ENCODE data around the gene NF2.

Gene NF2

DNA sequence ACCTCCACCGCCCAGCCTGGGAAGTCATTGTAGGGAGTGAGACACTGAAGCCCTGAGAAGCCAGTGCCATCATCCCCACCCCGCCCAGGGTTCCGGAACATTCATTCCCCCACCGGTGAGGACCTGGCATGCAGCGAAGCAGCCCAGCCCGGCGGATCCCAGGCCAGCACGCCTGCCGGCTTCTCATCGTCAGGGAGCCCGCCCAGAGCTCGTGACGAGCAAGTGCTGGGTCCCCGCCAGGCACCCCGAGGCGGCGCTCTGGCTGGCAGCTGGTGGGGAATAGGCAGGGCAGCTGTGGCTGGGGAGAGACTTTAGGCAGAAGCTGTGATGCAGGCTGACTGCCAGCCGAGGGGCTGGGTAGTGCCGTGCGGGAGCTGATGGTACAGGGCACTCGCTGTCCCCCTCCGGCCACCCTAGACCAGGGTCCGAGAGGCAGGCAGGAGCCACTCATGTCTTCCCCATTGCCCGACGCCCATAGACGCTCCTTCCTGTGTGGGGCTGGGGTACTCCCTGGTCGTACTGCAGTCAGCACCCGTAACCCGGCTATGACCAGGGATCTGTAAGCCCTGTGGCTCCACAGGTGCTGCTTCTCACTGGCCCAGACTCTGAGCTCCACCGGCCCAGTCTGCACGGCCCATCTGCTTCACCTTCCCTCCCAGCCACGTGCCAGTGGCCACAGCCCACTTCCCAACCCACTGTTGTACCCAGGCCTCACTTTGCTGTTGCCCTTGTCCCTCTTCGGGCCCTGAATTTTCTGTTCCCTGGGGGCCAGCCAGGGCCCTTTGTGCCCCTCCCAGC is 91.9 kb downstream of the NF2 start:
- H3K4me3 ChIP-seq (ENCODE audit: low read depth, low read length): no peak overlapping the region
- no peak for DNase-seq (ENCODE audit: low read depth)
- TF ChIP-seq, protein P1, sequence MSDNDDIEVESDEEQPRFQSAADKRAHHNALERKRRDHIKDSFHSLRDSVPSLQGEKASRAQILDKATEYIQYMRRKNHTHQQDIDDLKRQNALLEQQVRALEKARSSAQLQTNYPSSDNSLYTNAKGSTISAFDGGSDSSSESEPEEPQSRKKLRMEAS (IDR thresholded peaks at IDR 0.05; ENCODE audit: low read depth, low read length): no peak
- TF ChIP-seq POLR2A (IDR thresholded peaks at IDR 0.05; ENCODE audit: extremely low read depth, insufficient read length) (no peak), MYC (IDR thresholded peaks at IDR 0.05; ENCODE audit: low read depth, low read length) (no peak)
- TF ChIP-seq, protein P2, sequence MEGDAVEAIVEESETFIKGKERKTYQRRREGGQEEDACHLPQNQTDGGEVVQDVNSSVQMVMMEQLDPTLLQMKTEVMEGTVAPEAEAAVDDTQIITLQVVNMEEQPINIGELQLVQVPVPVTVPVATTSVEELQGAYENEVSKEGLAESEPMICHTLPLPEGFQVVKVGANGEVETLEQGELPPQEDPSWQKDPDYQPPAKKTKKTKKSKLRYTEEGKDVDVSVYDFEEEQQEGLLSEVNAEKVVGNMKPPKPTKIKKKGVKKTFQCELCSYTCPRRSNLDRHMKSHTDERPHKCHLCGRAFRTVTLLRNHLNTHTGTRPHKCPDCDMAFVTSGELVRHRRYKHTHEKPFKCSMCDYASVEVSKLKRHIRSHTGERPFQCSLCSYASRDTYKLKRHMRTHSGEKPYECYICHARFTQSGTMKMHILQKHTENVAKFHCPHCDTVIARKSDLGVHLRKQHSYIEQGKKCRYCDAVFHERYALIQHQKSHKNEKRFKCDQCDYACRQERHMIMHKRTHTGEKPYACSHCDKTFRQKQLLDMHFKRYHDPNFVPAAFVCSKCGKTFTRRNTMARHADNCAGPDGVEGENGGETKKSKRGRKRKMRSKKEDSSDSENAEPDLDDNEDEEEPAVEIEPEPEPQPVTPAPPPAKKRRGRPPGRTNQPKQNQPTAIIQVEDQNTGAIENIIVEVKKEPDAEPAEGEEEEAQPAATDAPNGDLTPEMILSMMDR (IDR thresholded peaks at IDR 0.05; ENCODE audit: low read depth, low read length): no peak

DNA sequence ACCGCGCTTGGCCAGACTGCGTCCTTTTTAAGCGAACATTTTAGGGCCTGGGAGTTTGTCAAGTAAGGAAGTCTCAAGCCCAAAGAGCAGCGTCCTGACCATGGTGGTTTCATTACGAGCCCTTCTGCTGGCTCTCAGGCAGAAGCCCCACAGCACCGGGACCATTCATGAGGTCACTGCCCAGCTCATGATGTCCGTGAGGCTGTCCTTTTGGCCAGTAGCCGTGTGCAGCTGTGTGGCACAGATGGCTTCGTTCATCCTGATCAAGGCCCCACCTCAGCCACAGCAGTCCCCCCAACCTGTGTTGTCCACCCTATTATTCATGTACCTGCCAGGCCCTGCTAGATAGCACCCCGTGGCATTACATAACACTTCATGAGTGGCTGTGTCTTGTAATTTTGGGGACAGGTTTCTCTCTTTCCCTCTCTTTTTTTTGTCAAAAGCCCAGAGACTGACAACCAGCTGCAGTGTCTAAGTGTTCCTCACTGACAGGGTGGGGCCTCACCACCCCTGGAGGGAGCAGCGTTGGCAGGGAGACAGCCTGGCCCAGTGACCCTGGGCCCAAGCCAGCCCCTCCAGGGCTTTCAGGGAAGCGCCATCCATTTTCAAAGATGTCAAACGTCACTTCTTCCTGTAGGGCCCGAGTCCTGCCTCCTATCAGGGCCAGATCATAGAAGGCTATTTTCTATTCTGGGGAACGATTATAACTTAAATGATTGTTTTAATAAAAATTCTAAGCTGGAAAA is 94.6 kb downstream of the NF2 start:
- DNase-seq (ENCODE audit: low read depth): no peak
- no peak overlapping the region for H3K4me3 ChIP-seq (ENCODE audit: low read depth, low read length)
- TF ChIP-seq POLR2A (IDR thresholded peaks at IDR 0.05; ENCODE audit: extremely low read depth, insufficient read length): no peak
- TF ChIP-seq, protein P1 (IDR thresholded peaks at IDR 0.05; ENCODE audit: low read depth, low read length): no peak
- TF ChIP-seq MYC (IDR thresholded peaks at IDR 0.05; ENCODE audit: low read depth, low read length): no peak
- TF ChIP-seq, protein P2 (IDR thresholded peaks at IDR 0.05; ENCODE audit: low read depth, low read length): no peak

DNA sequence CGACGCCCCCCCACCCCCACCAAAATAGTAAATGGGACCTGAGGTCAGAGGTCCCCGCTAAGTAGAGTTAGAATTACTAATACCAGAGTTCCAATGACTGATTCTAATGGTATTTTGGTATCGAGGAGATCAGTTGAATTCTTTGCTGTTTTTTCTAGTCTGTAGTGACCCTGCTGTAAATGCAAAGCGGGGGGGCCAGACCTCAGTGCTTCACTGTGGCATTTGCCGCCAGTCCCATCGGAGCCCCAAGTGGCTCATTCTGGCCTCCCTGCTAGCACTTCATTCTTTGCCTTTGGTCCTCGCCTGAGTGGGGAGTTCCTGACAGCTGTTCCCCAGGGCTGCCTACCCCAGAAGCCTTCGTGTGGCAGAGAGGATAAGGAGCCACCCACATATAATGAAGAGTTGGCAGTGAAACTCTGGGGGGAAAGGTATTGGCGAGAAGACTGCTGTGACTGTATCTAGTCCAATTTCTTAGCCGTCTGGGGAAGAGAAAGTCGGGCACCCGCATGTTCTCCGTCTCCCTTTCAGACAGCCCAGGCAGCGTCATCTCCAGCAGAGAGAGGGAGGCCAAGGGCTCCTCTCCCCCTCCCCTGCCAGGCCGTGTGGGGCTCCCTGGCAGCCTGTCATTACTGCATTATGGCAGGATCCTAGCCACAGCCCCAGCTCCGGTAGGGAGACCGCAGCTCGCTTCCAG is 96.9 kb downstream of the NF2 start:
- TF ChIP-seq, protein P2 (IDR thresholded peaks at IDR 0.05; ENCODE audit: low read depth, low read length): no peak
- TF ChIP-seq POLR2A (IDR thresholded peaks at IDR 0.05; ENCODE audit: extremely low read depth, insufficient read length) (no peak), MYC (IDR thresholded peaks at IDR 0.05; ENCODE audit: low read depth, low read length) (no peak)
- TF ChIP-seq, protein P1 (IDR thresholded peaks at IDR 0.05; ENCODE audit: low read depth, low read length): no peak
- DNase-seq (ENCODE audit: low read depth): no peak
- no peak overlapping the region for H3K4me3 ChIP-seq (ENCODE audit: low read depth, low read length)

DNA sequence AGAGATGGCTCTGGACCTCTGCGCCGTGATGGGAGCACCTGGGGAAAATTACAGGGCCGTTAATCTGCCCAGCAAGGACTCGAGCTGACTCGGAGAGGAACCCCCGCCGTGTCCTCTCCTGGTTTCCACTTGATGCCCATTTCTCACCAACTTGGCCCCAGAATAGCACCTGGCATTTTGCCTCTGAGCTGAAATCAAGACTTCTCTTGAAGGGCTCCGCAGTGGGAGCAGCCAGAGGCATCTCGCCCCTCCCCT is 97.4 kb downstream of the NF2 start:
- H3K4me3 ChIP-seq (ENCODE audit: low read depth, low read length): no peak overlapping the region
- TF ChIP-seq, protein P1 (IDR thresholded peaks at IDR 0.05; ENCODE audit: low read depth, low read length): no peak
- TF ChIP-seq POLR2A (IDR thresholded peaks at IDR 0.05; ENCODE audit: extremely low read depth, insufficient read length): no peak
- no peak for TF ChIP-seq MYC (IDR thresholded peaks at IDR 0.05; ENCODE audit: low read depth, low read length)
- TF ChIP-seq, protein P2 (IDR thresholded peaks at IDR 0.05; ENCODE audit: low read depth, low read length): no peak
- no peak for DNase-seq (ENCODE audit: low read depth)

DNA sequence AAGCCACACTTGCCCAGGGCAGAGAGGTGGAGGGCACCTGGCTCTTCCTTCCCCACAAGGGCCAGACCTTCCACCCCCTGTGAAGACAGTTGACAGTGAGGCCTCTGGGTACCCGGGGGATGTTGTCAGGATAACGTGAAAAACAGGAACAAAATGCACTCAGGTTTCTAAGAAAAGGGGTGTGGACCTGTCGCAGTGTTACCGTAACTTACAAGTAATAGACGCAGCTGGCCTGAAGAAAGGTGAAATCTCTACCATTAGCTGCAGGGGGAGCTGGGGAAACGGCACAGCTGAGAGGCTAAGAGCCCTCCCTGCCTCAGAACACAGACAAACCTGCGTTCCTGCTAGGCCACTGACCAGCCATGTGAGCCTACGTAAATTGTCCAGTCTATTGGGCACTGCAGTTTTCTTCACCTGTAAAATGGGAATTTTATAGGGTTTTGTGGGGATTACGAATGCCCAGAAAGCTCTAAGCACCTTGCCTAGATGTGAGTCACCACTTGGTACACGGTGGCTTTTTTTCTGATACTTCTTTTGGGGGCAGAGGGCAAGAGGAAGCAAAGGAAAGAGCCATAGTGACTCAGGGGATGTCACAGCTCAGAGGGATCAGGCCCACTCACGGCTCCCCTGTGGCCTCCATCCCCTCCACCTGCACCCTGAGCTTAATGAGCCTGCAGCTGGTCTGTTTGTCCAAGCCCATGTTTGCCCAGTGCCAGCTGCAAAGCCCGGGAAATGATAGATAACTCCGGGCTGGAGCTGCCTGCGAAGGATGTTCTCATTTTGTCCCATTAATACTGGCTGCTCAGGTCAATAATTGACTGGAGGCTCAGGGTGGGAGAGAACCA is 97.9 kb downstream of the NF2 start:
- no peak overlapping the region for H3K4me3 ChIP-seq (ENCODE audit: low read depth, low read length)
- DNase-seq (ENCODE audit: low read depth): peak; percentile 47
- TF ChIP-seq POLR2A (IDR thresholded peaks at IDR 0.05; ENCODE audit: extremely low read depth, insufficient read length): no peak
- TF ChIP-seq, protein P1 (IDR thresholded peaks at IDR 0.05; ENCODE audit: low read depth, low read length): no peak
- no peak for TF ChIP-seq MYC (IDR thresholded peaks at IDR 0.05; ENCODE audit: low read depth, low read length)
- TF ChIP-seq, protein P2 (IDR thresholded peaks at IDR 0.05; ENCODE audit: low read depth, low read length): no peak

All from NB4 (cell line).